ENCODE data around the gene PCDHGA1. TPM values are rescaled to one million over a fixed set of nuclear protein-coding genes. Genes with fewer than 3 reads are reported as not detected.

PCDHGA1 gene
- total RNA-seq, 1 experiment from 2014 or later, result 0.64 TPM

DNA sequence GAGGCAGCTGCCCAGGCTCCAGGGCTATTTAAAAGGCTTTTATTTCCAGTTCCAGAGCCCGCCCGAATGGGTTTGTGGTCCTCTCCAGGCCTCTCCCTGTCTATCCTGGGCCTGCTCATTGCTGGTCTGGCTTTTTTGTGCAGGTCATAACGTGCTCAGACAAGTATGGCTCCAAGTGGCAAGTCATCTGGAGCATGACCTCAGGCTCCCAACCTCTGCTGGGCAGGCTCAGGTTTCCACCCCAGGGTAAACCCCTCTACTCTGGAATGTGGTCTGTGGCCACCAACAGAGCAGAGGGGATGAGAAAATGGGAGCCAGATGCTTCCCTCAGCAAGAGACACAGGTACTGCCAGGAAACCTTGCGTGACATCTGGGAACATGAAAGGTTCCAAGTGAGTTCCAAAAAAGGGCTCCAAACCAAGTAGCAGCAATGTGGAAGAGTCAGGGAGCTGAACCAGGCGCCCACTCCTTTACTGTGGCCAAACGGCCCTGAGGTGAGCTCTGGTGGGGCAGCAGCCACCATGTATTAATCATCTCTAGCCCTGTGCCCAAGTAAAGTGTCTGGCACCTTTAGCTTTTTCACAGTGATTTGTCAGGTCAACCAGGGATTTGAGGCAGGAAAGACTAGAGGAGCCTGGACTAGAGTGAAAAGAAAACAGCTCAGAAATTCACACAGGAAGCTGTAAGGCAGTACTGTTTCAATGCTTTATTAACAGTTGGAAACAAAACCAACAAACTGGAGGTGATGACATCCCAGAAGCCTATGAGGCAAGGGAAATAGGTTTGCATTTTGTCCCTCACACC, 184.2 kb downstream of the PCDHGA1 start:
- H3K27me3 Mint-ChIP-seq (ENCODE audit: insufficient read depth, unreplicated experiment), result no peaks in the 10 kb centered on the region
- CTCF ChIA-PET, result interaction anchor here (1.1 to 1.3 kb wide), 2 partner anchors 11 to 102 kb away, joined by 4 read pairs; partner anchors contain the start of gene PCDHGA10
- peaks cover 82% of the 10 kb centered on the region for H3K36me3 Mint-ChIP-seq (ENCODE audit: insufficient read depth, unreplicated experiment)
- no peak overlapping the region for H3K4me3 ChIP-seq (ENCODE audit: low read depth, low read length)
- POLR2A ChIA-PET, result no interaction called here
- peak in 1 of 2 experiments; percentile 75 for DNase-seq
- no TSS peak for BruUV-seq (replicated peaks)
- H3K4me1 ChIP-seq, result no peaks in the 10 kb centered on the region
- no peak overlapping the region for H3K4me3 Mint-ChIP-seq (ENCODE audit: unreplicated experiment)
- TF ChIP-seq CTCF (IDR thresholded peaks at IDR 0.05; ENCODE audit: insufficient read depth in 1 of 2, low read depth in 1 of 2, low read length in 1 of 2, severe bottlenecking in 1 of 2, unreplicated experiment in 1 of 2), result no peak
- H3K4me1 Mint-ChIP-seq (ENCODE audit: low read depth, unreplicated experiment), result no peaks in the 10 kb centered on the region
- intact Hi-C loops (cut with micrococcal nuclease; ENCODE audit: unreplicated experiment), result no loop called here
- H3K36me3 ChIP-seq (ENCODE audit: control insufficient read depth, insufficient read depth, low read length), result no peaks in the 10 kb centered on the region; the same call in 1 of the 2 replicates
- H3K9me3 ChIP-seq, result no peaks in the 10 kb centered on the region
- H3K9me3 Mint-ChIP-seq (ENCODE audit: unreplicated experiment), result no peaks in the 10 kb centered on the region
- no peak overlapping the region for H3K27ac Mint-ChIP-seq (ENCODE audit: unreplicated experiment)
- H3K27me3 ChIP-seq (replicated peaks; ENCODE audit: control insufficient read depth, insufficient read depth, low read length), result no peaks in the 10 kb centered on the region

- H3K4me1 ChIP-seq, result no peaks in the 10 kb centered on the region
- no peak for DNase-seq
- H3K9me3 ChIP-seq, result no peaks in the 10 kb centered on the region
- no peak for TF ChIP-seq CTCF (IDR thresholded peaks at IDR 0.05; ENCODE audit: insufficient read depth in 1 of 2, low read depth in 1 of 2, low read length in 1 of 2, severe bottlenecking in 1 of 2, unreplicated experiment in 1 of 2)
- H3K27me3 Mint-ChIP-seq (ENCODE audit: insufficient read depth, unreplicated experiment), result no peaks in the 10 kb centered on the region
- H3K27ac Mint-ChIP-seq (ENCODE audit: unreplicated experiment), result no peak overlapping the region
- no peak overlapping the region for H3K4me3 ChIP-seq (ENCODE audit: low read depth, low read length)
- H3K27me3 ChIP-seq (replicated peaks; ENCODE audit: control insufficient read depth, insufficient read depth, low read length), result no peaks in the 10 kb centered on the region
- no peaks in the 10 kb centered on the region for H3K4me1 Mint-ChIP-seq (ENCODE audit: low read depth, unreplicated experiment)
- H3K9me3 Mint-ChIP-seq (ENCODE audit: unreplicated experiment), result no peaks in the 10 kb centered on the region
- H3K36me3 Mint-ChIP-seq (ENCODE audit: insufficient read depth, unreplicated experiment), result peaks cover 88% of the 10 kb centered on the region
- TSS peak; percentile 69 for BruUV-seq (replicated peaks)
- POLR2A ChIA-PET, result no interaction called here
- intact Hi-C loops (cut with micrococcal nuclease; ENCODE audit: unreplicated experiment), result no loop called here
- CTCF ChIA-PET, result interaction anchor here (1.1 kb wide), 1 partner anchor 102 kb away, joined by 4 read pairs; the partner anchor contains the start of gene PCDHGA10
- no peak overlapping the region for H3K4me3 Mint-ChIP-seq (ENCODE audit: unreplicated experiment)
- no peaks in the 10 kb centered on the region; the same call in 1 of the 2 replicates for H3K36me3 ChIP-seq (ENCODE audit: control insufficient read depth, insufficient read depth, low read length)
Observed at GRCh38 chr5:141515141-141515540, 184.8 kb downstream of the PCDHGA1 start.

GRCh38 chr5:141515946-141516671, 185.8 kb downstream of the PCDHGA1 start:
- no peak for TF ChIP-seq CTCF (IDR thresholded peaks at IDR 0.05; ENCODE audit: insufficient read depth in 1 of 2, low read depth in 1 of 2, low read length in 1 of 2, severe bottlenecking in 1 of 2, unreplicated experiment in 1 of 2)
- no peak for DNase-seq
- H3K27me3 ChIP-seq (replicated peaks; ENCODE audit: control insufficient read depth, insufficient read depth, low read length), result no peaks in the 10 kb centered on the region
- intact Hi-C loops (cut with micrococcal nuclease; ENCODE audit: unreplicated experiment), result no loop called here
- no peaks in the 10 kb centered on the region; the same call in 1 of the 2 replicates for H3K36me3 ChIP-seq (ENCODE audit: control insufficient read depth, insufficient read depth, low read length)
- H3K27me3 Mint-ChIP-seq (ENCODE audit: insufficient read depth, unreplicated experiment), result no peaks in the 10 kb centered on the region
- H3K27ac Mint-ChIP-seq (ENCODE audit: unreplicated experiment), result peak overlapping the region; percentile 55
- H3K4me3 ChIP-seq (ENCODE audit: low read depth, low read length), result no peak overlapping the region
- H3K36me3 Mint-ChIP-seq (ENCODE audit: insufficient read depth, unreplicated experiment), result peaks cover 98% of the 10 kb centered on the region
- no peaks in the 10 kb centered on the region for H3K4me1 Mint-ChIP-seq (ENCODE audit: low read depth, unreplicated experiment)
- no peaks in the 10 kb centered on the region for H3K9me3 ChIP-seq
- ChIA-PET POLR2A (no interaction called here), CTCF (interaction anchor here (1.1 kb wide), 1 partner anchor 103 kb away, joined by 4 read pairs; the partner anchor contains the start of gene PCDHGA10)
- H3K9me3 Mint-ChIP-seq (ENCODE audit: unreplicated experiment), result no peaks in the 10 kb centered on the region
- H3K4me1 ChIP-seq, result no peaks in the 10 kb centered on the region
- BruUV-seq (replicated peaks), result no TSS peak
- no peak overlapping the region for H3K4me3 Mint-ChIP-seq (ENCODE audit: unreplicated experiment)
